H9 (cell line): Measurements from ENCODE around the gene PLD1. TPM values are rescaled to one million over a fixed set of nuclear protein-coding genes. Genes with fewer than 3 reads are reported as not detected.

Experiments used
- DNase-seq: peaks from one replicate; pipeline ENCODE4 v3.0.0-alpha.2; 2017
- H2AFZ ChIP-seq: one replicate; pipeline ENCODE4 v1.6.1; 2013; ENCODE audit warnings: mild to moderate bottlenecking, low read length, control low read depth, moderate library complexity
- H2AK5ac ChIP-seq: 2 replicates; pipeline ENCODE4 v1.6.1; 2013; ENCODE audit warnings: low read length, control low read depth, mixed read lengths; ENCODE audit not compliant: insufficient read length
- H2BK120ac ChIP-seq: one replicate; pipeline ENCODE4 v1.6.1; 2013; ENCODE audit warnings: low read depth, mild to moderate bottlenecking, low read length, control low read depth, inconsistent platforms; ENCODE audit not compliant: poor library complexity, severe bottlenecking
- H2BK12ac ChIP-seq: 2 replicates; pipeline ENCODE4 v1.6.1; 2013; ENCODE audit warnings: low read length, control low read depth, mixed read lengths, low read depth; ENCODE audit not compliant: insufficient read length
- H2BK15ac ChIP-seq: 2 replicates; pipeline ENCODE4 v1.6.1; 2013; ENCODE audit warnings: low read depth, low read length, control low read depth
- H2BK20ac ChIP-seq: one replicate; pipeline ENCODE4 v1.6.1; 2013; ENCODE audit warnings: low read depth, mild to moderate bottlenecking, low read length, control low read depth, inconsistent platforms; ENCODE audit not compliant: poor library complexity, severe bottlenecking
- H2BK5ac ChIP-seq: 2 replicates; pipeline ENCODE4 v1.6.1; 2013; ENCODE audit warnings: low read length, control low read depth, mixed read lengths; ENCODE audit not compliant: insufficient read length
- H3K14ac ChIP-seq: 2 replicates; pipeline ENCODE4 v1.6.1; 2013; ENCODE audit warnings: low read length, control low read depth; ENCODE audit not compliant: insufficient read depth
- H3K18ac ChIP-seq: 2 replicates; pipeline ENCODE4 v1.6.1; 2013; ENCODE audit warnings: low read depth, mild to moderate bottlenecking, mixed read lengths, low read length, control low read depth; ENCODE audit not compliant: insufficient read length
- H3K23ac ChIP-seq: 2 replicates; pipeline ENCODE4 v1.6.1; 2013; ENCODE audit warnings: low read length, control low read depth, mixed read lengths, low read depth; ENCODE audit not compliant: insufficient read length
- H3K23me2 ChIP-seq: 2 replicates; pipeline ENCODE4 v1.6.1; 2013; ENCODE audit warnings: low read depth, mild to moderate bottlenecking, mixed read lengths, low read length, control low read depth; ENCODE audit not compliant: insufficient read length, poor library complexity, severe bottlenecking
- H3K27ac ChIP-seq: 2 replicates; pipeline ENCODE4 v1.5.1; 2013; ENCODE audit warnings: low read length, control low read depth, mixed read lengths, low read depth; ENCODE audit not compliant: insufficient read length
- H3K27me3 ChIP-seq: 2 replicates; pipeline ENCODE4 v1.6.1; 2013; ENCODE audit warnings: low read length, control low read depth, inconsistent platforms; ENCODE audit not compliant: insufficient read depth
- H3K4ac ChIP-seq: 2 replicates; pipeline ENCODE4 v1.6.1; 2013; ENCODE audit warnings: low read depth, mild to moderate bottlenecking, control low read depth, inconsistent platforms, low read length, moderate library complexity
- H3K4me1 ChIP-seq: 2 replicates; pipeline ENCODE4 v1.6.1; 2013; ENCODE audit warnings: low read length, control low read depth, inconsistent platforms; ENCODE audit not compliant: insufficient read depth
- H3K4me2 ChIP-seq: 2 replicates; pipeline ENCODE4 v1.6.1; 2013; ENCODE audit warnings: low read length, control low read depth, mixed read lengths; ENCODE audit not compliant: insufficient read length, insufficient read depth
- H3K56ac ChIP-seq: 2 replicates; pipeline ENCODE4 v1.6.1; 2013; ENCODE audit warnings: low read depth, mild to moderate bottlenecking, mixed read lengths, low read length, control low read depth; ENCODE audit not compliant: insufficient read length
- H3K79me1 ChIP-seq: 2 replicates; pipeline ENCODE4 v1.6.1; 2013; ENCODE audit warnings: low read depth, mild to moderate bottlenecking, moderate library complexity, low read length, control low read depth, inconsistent platforms; ENCODE audit not compliant: insufficient read depth, poor library complexity, severe bottlenecking
- H3K79me2 ChIP-seq: 2 replicates; pipeline ENCODE4 v1.6.1; 2013; ENCODE audit warnings: low read length, control low read depth, inconsistent platforms; ENCODE audit not compliant: insufficient read depth
- H3K9ac ChIP-seq: 2 replicates; pipeline ENCODE4 v1.6.1; 2013; ENCODE audit warnings: low read length, control low read depth, mixed read lengths; ENCODE audit not compliant: insufficient read length; ENCODE audit errors: extremely low read depth
- H3K9me3 ChIP-seq: one replicate; pipeline ENCODE4 v1.6.1; 2013; ENCODE audit warnings: low read depth, low read length, inconsistent platforms; ENCODE audit not compliant: control insufficient read depth
- H3T11ph ChIP-seq: one replicate; pipeline ENCODE4 v1.6.1; 2013; ENCODE audit warnings: mild to moderate bottlenecking, low read length, control low read depth, inconsistent platforms
- H4K20me1 ChIP-seq: one replicate; pipeline ENCODE4 v1.6.1; 2013; ENCODE audit not compliant: control insufficient read depth, insufficient read length, insufficient read depth
- H4K5ac ChIP-seq: 2 replicates; pipeline ENCODE4 v1.6.1; 2013; ENCODE audit warnings: low read depth, mild to moderate bottlenecking, mixed read lengths, low read length, control low read depth; ENCODE audit not compliant: insufficient read length
- H4K8ac ChIP-seq: replicated peaks from 2 replicates; pipeline ENCODE4 v1.6.1; 2013; ENCODE audit warnings: low read length, control low read depth, mixed read lengths, low read depth; ENCODE audit not compliant: insufficient read length
- H4K91ac ChIP-seq: 2 replicates; pipeline ENCODE4 v1.6.1; 2013; ENCODE audit warnings: low read depth, mild to moderate bottlenecking, moderate library complexity, mixed read lengths, low read length, control low read depth; ENCODE audit not compliant: insufficient read length
- H3K27ac Mint-ChIP-seq, 3 experiments: 2 replicates in 2 of 3; 3 replicates in 1 of 3; pipeline ENCODE4 v1.8.0; 2020 to 2021; ENCODE audit warnings: mixed read lengths in 3 of 3, mild to moderate bottlenecking in 1 of 3, moderate library complexity in 1 of 3
- H3K27me3 Mint-ChIP-seq: 2 replicates; pipeline ENCODE4 v1.8.0; 2021; ENCODE audit warnings: low read depth, mild to moderate bottlenecking, moderate library complexity, mixed read lengths
- H3K36me3 Mint-ChIP-seq, 3 experiments: 2 replicates in 2 of 3; 3 replicates in 1 of 3; pipeline ENCODE4 v1.8.0; 2020 to 2021; ENCODE audit warnings: low read depth in 3 of 3, mixed read lengths in 3 of 3; ENCODE audit not compliant: insufficient read depth in 1 of 3
- H3K4me1 Mint-ChIP-seq, 2 experiments: 2 replicates each; pipeline ENCODE4 v1.8.0; 2020; ENCODE audit warnings: mixed read lengths in 2 of 2
- H3K4me3 Mint-ChIP-seq, 2 experiments: 2 replicates in 1 of 2; 3 replicates in 1 of 2; pipeline ENCODE4 v1.8.0; 2020 to 2021; ENCODE audit warnings: mild to moderate bottlenecking in 2 of 2, mixed read lengths in 2 of 2, moderate library complexity in 1 of 2
- H3K9me3 Mint-ChIP-seq, 2 experiments: 2 replicates in 1 of 2; 3 replicates in 1 of 2; pipeline ENCODE4 v1.8.0; 2020; ENCODE audit warnings: mild to moderate bottlenecking in 2 of 2, mixed read lengths in 2 of 2, moderate library complexity in 1 of 2
- WGBS: extraction: QIAGEN DNeasy Blood & Tissue Kit; methylation state at CpG from one replicate; pipeline ENCODE4 v1.1.7; 2013; ENCODE audit warnings: missing lambda C conversion rate, low lambda C conversion rate, mixed read lengths; ENCODE audit not compliant: insufficient read length; ENCODE audit errors: extremely low coverage; 5-methylcytosine and 5-hydroxymethylcytosine counted together
- total RNA-seq: library from RNA; stranded (reverse); gene quantifications from 2 replicates; pipeline ENCODE4 v1.2.1, GENCODE V29; 2021
- TF ChIP-seq, protein P1 (sequence below): fragments of 200-600 bp; sonication (generic); conservative IDR thresholded peaks from 3 replicates; pipeline ENCODE4 v1.8.0; 2021; ENCODE audit warnings: antibody characterized with exemption, mild to moderate bottlenecking

PLD1 gene
- total RNA-seq, 1 experiment from 2014 or later, result 1.8 TPM

DNA sequence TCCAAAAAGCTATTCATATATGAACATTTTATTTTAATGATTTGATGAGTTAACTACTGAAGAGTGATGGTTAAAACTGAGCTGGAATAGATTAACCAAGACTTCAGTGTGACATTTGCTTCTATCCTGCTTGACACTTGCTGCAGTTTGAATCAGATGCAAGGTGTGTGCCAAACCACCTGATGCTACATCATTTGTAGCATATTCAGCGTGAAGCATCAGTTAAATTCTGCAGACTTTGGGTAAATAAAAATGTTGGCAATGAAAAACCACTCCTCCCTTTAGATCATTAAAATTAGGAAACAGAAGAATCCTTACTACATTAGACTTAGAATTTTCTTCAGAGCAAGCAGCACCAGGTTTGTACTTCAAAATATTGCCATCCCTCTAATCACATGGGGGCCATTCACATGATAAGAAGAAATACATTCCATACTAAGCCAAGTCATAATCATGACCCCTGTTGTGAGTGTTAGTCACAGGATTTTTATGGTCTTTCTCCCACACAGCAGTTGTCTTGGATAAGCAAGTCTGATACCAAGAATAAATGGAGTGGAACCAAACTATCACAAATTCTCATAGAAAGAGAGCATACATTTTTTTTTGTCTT lies 189.4 kb downstream of the PLD1 start:
- Histone ChIP-seq H2BK5ac (no peak overlapping the region), H3K79me2 (no peaks in the 10 kb centered on the region), H4K20me1 (no peaks in the 10 kb centered on the region), H2BK15ac (no peak overlapping the region), H3K27me3 (no peaks in the 10 kb centered on the region), H3K79me1 (no peaks in the 10 kb centered on the region), H3K4me1 (no peaks in the 10 kb centered on the region), H3K23me2 (no peaks in the 10 kb centered on the region), H3K9ac (no peak overlapping the region), H3K4me2 (no peak overlapping the region), H4K8ac (no peak overlapping the region), H2AFZ (no peak overlapping the region), H3K9me3 (peaks cover 8% of the 10 kb centered on the region), H2AK5ac (no peak overlapping the region), H2BK20ac (no peak overlapping the region), H4K5ac (no peak overlapping the region), H3T11ph (no peak overlapping the region), H3K18ac (no peak overlapping the region), H3K23ac (no peak overlapping the region), H3K27ac (no peak overlapping the region), H2BK120ac (no peak overlapping the region), H4K91ac (no peak overlapping the region), H2BK12ac (no peak overlapping the region), H3K4ac (no peak overlapping the region), H3K14ac (no peak overlapping the region), H3K56ac (no peak overlapping the region)
- Mint-ChIP-seq H3K27me3 (no peaks in the 10 kb centered on the region), H3K4me1 (no peaks in the 10 kb centered on the region), H3K27ac (no peak overlapping the region), H3K9me3 (peaks cover 22 to 30% of the 10 kb centered on the region in 2 experiments), H3K36me3 (peaks cover 5 to 36% (median 13%) of the 10 kb centered on the region in 3 experiments), H3K4me3 (no peak overlapping the region)
- TF ChIP-seq, protein P1, sequence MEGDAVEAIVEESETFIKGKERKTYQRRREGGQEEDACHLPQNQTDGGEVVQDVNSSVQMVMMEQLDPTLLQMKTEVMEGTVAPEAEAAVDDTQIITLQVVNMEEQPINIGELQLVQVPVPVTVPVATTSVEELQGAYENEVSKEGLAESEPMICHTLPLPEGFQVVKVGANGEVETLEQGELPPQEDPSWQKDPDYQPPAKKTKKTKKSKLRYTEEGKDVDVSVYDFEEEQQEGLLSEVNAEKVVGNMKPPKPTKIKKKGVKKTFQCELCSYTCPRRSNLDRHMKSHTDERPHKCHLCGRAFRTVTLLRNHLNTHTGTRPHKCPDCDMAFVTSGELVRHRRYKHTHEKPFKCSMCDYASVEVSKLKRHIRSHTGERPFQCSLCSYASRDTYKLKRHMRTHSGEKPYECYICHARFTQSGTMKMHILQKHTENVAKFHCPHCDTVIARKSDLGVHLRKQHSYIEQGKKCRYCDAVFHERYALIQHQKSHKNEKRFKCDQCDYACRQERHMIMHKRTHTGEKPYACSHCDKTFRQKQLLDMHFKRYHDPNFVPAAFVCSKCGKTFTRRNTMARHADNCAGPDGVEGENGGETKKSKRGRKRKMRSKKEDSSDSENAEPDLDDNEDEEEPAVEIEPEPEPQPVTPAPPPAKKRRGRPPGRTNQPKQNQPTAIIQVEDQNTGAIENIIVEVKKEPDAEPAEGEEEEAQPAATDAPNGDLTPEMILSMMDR, result no peak
- WGBS, result no CpG with 5 or more reads among the region's 1 CpG
- DNase-seq, result no peak
